ENCODE data around the gene ACTL10.

Gene ACTL10

DNA sequence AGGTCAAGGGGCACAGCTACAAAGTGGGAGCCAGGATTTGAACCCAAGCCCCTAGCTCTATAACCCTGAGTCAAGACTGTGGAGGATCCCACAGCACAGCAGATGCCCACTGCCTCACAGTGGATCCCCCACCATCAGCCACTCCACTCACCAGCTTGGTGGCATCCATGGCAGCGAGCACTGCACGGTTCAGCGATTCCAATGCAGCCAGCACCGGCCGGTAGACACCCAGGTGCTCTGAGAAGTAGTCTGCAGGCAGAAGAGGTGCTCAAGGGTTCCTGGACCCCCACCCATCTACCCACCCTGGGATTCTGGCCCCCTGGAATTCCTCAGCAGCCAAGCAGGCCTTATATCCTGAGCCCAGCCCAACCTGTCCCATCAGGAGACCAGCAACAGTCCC is 2.5 kb downstream of the ACTL10 start:
- Histone ChIP-seq H3K36me3 (ENCODE audit: insufficient read depth, low read length) (no peaks in the 10 kb centered on the region), H2AFZ (ENCODE audit: low read length) (no peak overlapping the region), H4K20me1 (ENCODE audit: insufficient read depth, low read length, poor library complexity, severe bottlenecking) (peaks cover 3% of the 10 kb centered on the region), H3K4me1 (ENCODE audit: insufficient read depth, low read length, poor library complexity, severe bottlenecking) (peaks cover 26% of the 10 kb centered on the region), H3K9ac (ENCODE audit: low read depth, low read length, poor library complexity, severe bottlenecking) (no peak overlapping the region), H3K27me3 (ENCODE audit: insufficient read depth, low read length, poor library complexity, severe bottlenecking) (no peaks in the 10 kb centered on the region), H3F3A (ENCODE audit: low read depth) (no peaks in the 10 kb centered on the region), H3K9me3 (ENCODE audit: insufficient read depth, low read depth, low read length) (no peaks in the 10 kb centered on the region), H3K79me2 (ENCODE audit: insufficient read depth, low read length) (peaks cover 10% of the 10 kb centered on the region), H3K4me3 (ENCODE audit: low read length, poor library complexity, severe bottlenecking) (no peak overlapping the region), H3K4me2 (ENCODE audit: low read depth, low read length, poor library complexity, severe bottlenecking) (no peak overlapping the region), H3K9me2 (replicated peaks; ENCODE audit: low read depth, low read length) (no peaks in the 10 kb centered on the region)
- TF ChIP-seq CTCF (conservative IDR thresholded peaks at IDR 0.05; ENCODE audit: low read length) (no peak), EZH2phosphoT487 (IDR thresholded peaks at IDR 0.05; ENCODE audit: borderline replicate concordance) (no peak)

DNA sequence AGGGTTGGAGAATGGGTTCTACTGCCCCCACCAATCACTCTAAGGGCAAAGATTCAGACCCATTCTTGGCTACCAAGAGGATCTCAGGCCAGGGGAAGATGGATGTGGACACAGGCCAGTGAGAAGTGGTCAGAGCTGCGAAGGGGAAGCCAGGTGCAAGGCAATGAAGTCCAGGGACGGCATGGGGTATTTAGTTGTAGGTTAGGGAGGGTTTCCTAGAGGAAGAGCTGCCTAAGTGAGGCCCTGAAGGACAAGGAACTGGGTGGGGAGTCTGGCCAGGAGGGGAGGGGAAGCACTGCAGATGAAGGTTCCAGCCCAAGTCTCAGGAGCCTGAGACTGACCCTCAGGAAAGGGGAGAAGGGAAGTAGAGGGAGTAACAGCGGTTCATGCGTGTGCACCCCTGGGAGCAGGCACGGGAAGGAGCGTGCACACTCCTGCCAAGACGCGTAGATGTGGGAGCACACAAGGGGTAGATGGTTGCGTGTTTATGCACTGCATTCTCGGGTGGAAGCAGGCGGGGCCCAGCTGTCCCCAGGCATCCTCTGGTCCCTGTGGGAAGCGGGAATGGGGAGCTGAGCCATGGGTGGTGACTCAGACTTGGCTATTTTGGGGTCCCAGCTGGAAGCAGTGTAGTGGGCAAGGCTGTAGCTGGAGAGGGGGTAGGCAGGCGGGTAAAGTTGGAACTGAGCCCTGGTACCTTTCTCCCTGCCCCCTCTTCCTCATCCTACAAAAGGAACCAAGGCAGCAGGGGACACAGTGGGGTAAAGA is 3.3 kb downstream of the ACTL10 start:
- no peak for TF ChIP-seq EZH2phosphoT487 (IDR thresholded peaks at IDR 0.05; ENCODE audit: borderline replicate concordance)
- no peak for TF ChIP-seq CTCF (conservative IDR thresholded peaks at IDR 0.05; ENCODE audit: low read length)
- Histone ChIP-seq H2AFZ (ENCODE audit: low read length) (no peak overlapping the region), H3F3A (ENCODE audit: low read depth) (no peaks in the 10 kb centered on the region), H3K4me3 (ENCODE audit: low read length, poor library complexity, severe bottlenecking) (no peak overlapping the region), H4K20me1 (ENCODE audit: insufficient read depth, low read length, poor library complexity, severe bottlenecking) (peaks cover 3% of the 10 kb centered on the region), H3K4me2 (ENCODE audit: low read depth, low read length, poor library complexity, severe bottlenecking) (no peak overlapping the region), H3K9me3 (ENCODE audit: insufficient read depth, low read depth, low read length) (no peaks in the 10 kb centered on the region), H3K9ac (ENCODE audit: low read depth, low read length, poor library complexity, severe bottlenecking) (no peak overlapping the region), H3K27me3 (ENCODE audit: insufficient read depth, low read length, poor library complexity, severe bottlenecking) (no peaks in the 10 kb centered on the region), H3K36me3 (ENCODE audit: insufficient read depth, low read length) (no peaks in the 10 kb centered on the region), H3K9me2 (replicated peaks; ENCODE audit: low read depth, low read length) (no peaks in the 10 kb centered on the region), H3K79me2 (ENCODE audit: insufficient read depth, low read length) (peaks cover 10% of the 10 kb centered on the region), H3K4me1 (ENCODE audit: insufficient read depth, low read length, poor library complexity, severe bottlenecking) (peaks cover 20% of the 10 kb centered on the region)

DNA sequence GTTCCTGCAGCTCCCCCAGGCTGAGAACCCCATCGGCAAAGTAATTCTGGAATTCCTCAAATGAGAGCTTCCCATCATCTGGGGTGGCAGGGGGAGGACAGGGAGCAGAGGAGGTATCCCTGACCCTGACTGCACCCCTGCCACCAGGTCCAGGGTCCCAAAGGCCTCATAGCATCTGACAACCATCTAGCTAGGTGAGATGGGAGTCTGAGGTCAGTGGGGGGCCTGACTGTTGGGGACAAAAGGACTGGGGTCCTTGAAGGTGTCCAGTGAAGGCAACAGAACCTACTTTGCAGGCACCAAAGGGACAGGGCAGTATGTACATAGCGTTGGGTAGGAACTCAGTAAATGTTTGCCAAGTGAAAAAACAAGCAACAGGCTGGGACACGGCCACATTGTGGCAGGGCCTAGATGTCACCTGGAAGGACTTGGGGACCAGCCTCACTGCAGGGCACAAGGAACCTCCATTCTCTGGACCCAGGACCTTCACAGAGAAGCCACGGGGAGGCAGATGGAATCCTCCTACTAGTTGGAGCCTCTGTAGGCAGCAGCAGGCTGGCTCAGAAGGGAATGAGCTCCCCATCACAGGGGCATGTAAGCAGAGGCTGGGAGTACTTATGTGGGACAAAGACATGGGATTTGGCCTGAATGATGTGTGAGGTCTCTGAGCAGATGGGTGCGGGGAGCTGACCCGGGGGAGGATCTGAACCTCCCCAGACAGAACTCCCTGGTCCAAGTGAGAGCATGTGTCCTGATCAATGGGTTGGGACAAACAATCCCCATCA is 4.2 kb downstream of the ACTL10 start:
- no peak for TF ChIP-seq EZH2phosphoT487 (IDR thresholded peaks at IDR 0.05; ENCODE audit: borderline replicate concordance)
- no peak for TF ChIP-seq CTCF (conservative IDR thresholded peaks at IDR 0.05; ENCODE audit: low read length)
- Histone ChIP-seq H3K4me3 (ENCODE audit: low read length, poor library complexity, severe bottlenecking) (no peak overlapping the region), H2AFZ (ENCODE audit: low read length) (no peak overlapping the region), H3K9ac (ENCODE audit: low read depth, low read length, poor library complexity, severe bottlenecking) (no peak overlapping the region), H3K9me3 (ENCODE audit: insufficient read depth, low read depth, low read length) (no peaks in the 10 kb centered on the region), H3K79me2 (ENCODE audit: insufficient read depth, low read length) (peaks cover 10% of the 10 kb centered on the region), H3K4me1 (ENCODE audit: insufficient read depth, low read length, poor library complexity, severe bottlenecking) (peaks cover 20% of the 10 kb centered on the region), H3K27me3 (ENCODE audit: insufficient read depth, low read length, poor library complexity, severe bottlenecking) (no peaks in the 10 kb centered on the region), H3K36me3 (ENCODE audit: insufficient read depth, low read length) (no peaks in the 10 kb centered on the region), H3K4me2 (ENCODE audit: low read depth, low read length, poor library complexity, severe bottlenecking) (no peak overlapping the region), H3K9me2 (replicated peaks; ENCODE audit: low read depth, low read length) (no peaks in the 10 kb centered on the region), H4K20me1 (ENCODE audit: insufficient read depth, low read length, poor library complexity, severe bottlenecking) (peaks cover 3% of the 10 kb centered on the region), H3F3A (ENCODE audit: low read depth) (no peaks in the 10 kb centered on the region)
